Fibroblast of skin of right biceps (primary cell): Measurements from ENCODE around the gene PABPC3.

Experiments
- DNase-seq: peaks from one replicate; pipeline ENCODE4 v3.0.0-alpha.2; 2013

PABPC3 gene

GRCh38 chr13:25095851-25096453 lies at the start of gene PABPC3:
PABPC3 (plus strand) TSS chr13:25096136; CDS start chr13:25096199, 63 bp downstream.
- DNase-seq: peak; percentile 7

DNA sequence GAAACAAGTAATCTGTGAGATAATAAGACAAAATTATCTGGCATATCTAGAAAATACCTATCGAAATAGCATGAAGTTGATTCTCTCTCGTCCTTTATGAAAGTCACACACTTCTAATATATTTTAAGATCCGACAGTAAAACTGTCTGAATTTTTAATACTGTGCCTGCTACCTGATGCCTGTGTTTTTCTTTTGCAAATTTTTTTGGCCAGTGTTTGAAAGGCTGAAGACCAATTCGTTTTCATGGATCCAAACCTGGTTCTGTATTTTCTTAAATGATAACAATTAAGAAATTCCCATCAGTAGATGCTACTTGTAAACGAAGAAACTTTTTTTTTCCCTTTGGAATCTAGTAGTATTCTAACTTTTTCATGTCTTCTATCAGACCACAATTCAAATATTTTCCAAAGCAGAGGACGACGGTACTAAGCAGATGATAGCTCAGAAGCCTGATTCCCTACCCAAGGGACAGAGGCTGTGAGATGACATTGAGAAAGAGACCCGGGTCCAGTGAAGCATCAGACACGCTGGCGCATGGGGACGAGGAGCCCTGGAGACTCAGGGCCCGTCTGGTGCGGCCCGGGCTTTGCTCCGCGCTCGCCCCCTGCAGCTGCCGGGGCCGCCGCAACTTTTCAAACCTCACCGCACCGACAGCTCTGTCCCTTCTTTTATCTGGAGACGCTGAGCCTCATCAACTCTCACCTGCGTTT lies 49.5 kb upstream of the PABPC3 start:
- no peak for DNase-seq

DNA sequence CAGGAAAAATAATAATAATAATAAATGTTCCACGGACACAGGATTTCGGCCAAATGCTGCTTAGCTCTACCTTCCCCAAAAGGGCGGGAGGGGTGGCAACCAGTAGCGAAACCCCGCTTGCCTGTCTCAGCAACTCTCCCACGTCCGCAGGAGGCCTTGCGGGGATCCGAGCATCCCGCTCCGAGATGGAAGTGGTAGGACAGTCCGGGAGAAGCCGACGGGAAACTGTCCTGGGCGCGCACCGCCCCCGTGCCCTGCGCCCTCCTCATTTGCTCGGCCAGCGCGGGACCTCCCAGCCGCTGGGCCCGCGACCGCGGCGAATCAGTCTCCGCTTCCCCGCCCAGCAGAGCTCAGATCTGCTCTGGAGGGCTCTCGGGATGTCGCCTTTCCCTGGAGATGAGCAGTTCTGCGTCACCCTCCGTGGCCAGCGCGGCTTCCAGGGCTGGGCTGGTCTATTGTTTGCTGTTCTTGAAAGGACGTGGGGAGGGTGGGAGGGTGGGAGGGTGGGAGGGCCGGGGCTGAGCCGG lies 48.9 kb upstream of the PABPC3 start:
- peak; percentile 19 for DNase-seq

GRCh38 chr13:25051065-25051464 lies 44.9 kb upstream of the PABPC3 start:
- DNase-seq: no peak

DNA sequence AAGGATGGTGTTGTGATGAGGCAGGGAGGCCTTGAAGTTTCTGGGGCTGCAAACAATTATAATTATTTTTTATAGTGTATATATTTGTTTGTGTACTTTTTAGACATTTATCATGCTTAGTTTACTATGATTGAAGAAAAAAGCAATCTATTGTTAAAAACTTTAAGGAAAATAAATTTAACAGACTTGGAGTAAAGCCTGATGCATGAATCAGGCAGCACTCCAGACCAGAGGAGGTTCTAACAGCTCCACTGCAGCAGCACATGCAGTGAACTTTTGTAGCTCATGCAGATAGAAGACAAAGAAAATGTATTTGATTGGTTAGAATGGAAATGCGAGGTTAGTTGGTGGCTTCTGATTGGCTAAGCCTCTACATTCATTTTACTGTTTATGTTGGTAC lies 36.8 kb upstream of the PABPC3 start:
- no peak for DNase-seq

DNA sequence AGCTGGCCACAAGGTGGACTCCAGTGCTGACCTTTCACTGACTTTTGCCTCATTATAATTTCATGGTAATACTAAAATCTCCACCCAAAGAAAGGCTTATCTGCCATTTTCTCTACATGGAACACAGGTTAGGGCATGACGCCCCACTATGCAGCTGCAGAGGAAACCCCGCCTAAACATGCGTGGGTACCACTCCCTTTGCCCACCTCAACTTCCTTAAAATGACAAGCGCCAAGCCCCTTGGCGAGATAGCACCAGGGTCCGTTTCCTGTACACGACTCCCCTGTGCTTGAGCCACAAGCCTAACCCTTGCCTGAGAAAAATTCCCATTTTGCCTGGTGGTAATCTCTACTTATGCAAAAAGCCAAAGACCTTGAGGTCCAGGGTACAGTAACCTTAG lies 36.0 kb upstream of the PABPC3 start:
- DNase-seq: no peak

GRCh38 chr13:25062479-25062878 lies 33.5 kb upstream of the PABPC3 start:
- no peak for DNase-seq

DNA sequence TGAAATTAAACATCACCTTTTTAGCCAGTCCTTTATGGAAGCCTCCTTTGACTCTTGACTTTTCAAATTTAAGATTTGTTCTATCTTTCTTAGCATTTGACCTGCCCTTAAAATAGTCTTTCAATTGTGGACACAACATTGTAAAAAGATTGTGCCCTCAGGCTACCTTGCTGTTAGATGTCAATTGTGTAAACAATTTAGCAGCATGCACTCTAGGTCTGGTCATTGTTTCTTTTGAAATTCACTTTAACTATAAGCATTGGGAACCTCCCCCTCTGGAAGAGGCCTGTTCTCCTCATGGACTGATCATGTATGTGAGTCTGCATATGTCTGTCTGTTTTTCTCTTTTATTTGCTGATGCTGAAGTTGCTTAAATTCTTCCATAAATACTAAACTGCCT lies 31.5 kb upstream of the PABPC3 start:
- DNase-seq: no peak

- no peak for DNase-seq
These were observed 29.8 kb upstream of the PABPC3 start for GRCh38 chr13:25065974-25066770.

DNA sequence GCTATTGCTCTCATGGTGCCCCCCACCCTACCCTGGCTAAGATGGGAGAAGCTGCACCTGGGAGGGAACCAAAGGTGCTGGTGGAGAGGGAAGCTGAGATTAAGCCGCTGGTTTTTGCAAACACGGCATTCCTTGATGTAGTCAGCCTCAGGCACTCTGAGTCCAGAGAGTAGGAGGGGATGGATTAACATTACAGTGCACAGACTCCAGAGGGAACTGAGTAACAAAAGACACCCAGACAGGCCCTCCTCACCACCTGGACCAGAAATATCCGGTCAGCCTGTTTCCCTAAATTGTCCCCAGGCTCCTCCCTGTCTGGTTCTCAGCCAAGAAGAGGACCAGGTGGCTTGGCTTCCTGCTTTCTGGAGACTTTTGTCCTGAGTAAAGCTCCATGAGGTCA lies 28.9 kb upstream of the PABPC3 start:
- no peak for DNase-seq

DNA sequence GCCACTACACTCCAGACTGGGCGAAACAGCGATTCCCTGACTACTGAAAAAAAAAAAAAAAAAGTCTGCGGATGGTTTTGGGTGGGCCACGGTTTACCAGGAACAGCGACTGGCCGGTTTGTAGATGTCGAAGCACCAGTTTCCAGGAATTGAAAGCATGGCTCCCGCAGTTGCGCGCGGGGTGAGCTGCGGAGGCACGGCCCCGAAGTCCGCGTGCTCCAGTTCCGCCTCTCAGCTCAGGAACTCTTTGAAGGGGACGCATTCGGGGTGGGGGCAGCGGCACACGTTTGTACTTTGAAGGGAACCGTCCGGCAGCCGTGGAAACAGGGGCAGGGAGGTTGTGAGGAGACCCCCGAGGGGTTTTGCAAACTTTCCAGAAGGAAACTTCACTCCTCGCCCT lies 27.1 kb upstream of the PABPC3 start:
- DNase-seq: no peak

DNA sequence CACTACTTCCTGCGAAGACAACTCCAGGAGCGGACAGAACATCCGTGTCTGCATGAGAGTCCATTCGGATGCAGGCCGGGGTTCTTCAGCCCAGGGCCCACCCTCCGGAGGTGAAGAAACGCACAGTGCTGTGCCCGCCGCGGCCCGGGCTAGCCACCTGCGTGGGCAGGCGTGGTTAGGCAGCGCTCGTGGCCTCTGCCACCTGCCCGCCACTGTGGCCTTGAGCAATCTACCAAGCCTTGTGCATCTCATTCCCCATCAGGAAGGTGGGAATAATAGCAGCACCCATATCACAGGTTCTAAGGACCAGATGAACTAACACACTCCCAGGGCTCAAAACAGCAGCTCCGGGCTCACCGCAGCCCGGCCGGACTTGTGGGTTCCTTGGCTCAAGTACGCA lies 26.7 kb upstream of the PABPC3 start:
- no peak for DNase-seq

GRCh38 chr13:25069911-25070310 lies 26.0 kb upstream of the PABPC3 start:
- DNase-seq: no peak

GRCh38 chr13:25080773-25081172 lies 15.2 kb upstream of the PABPC3 start:
- DNase-seq: no peak

GRCh38 chr13:25084096-25084495 lies 11.8 kb upstream of the PABPC3 start:
- DNase-seq: no peak

GRCh38 chr13:25085125-25085742 lies 10.7 kb upstream of the PABPC3 start:
- DNase-seq: peak; percentile 25

DNA sequence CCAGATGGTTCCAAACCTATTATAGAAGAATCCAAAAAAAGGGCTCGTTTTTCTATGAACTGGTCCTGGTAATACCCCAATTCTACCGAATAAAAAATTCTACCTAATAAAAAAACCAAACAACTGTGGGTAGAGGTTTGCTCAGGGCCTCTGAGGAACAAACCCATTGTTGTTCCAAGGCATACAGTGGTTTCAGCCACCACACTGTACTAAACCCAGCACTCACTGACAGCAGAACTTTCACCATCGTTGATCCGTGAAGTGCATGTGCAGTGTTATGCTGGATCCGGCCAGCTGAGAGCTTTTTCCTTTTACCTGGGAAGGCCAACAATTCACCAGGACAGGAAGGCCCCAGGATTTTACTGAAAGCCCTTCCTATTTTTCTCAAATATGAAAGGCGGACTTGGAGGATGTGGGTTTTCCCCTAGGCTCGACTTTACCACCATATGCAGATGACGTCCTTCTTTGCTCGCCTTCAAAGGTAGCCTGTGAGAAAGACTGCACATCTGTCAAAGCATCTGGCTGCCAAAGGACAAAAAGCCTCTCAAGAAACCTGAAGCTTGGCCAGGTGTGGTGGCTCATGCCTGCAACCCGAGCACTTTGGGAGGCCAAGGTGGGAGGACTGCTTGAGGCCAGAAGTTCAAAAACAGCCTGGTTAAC lies 7.2 kb upstream of the PABPC3 start:
- DNase-seq: no peak

DNA sequence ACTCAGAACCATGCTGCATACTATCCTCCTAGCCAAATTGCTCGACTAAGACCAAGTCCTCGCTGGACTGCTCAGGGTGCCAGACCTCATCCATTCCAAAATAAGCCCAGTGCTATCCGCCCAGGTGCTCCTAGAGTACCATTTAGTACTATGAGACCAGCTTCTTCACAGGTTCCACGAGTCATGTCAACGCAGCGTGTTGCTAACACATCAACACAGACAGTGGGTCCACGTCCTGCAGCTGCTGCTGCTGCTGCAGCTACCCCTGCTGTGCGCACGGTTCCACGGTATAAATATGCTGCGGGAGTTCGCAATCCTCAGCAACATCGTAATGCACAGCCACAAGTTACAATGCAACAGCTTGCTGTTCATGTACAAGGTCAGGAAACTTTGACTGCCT lies 1.5 kb downstream of the PABPC3 start:
- no peak for DNase-seq

- no peak for DNase-seq
These were observed 7.8 kb downstream of the PABPC3 start for GRCh38 chr13:25103711-25104110.

- no peak for DNase-seq
These were observed 13.4 kb downstream of the PABPC3 start for GRCh38 chr13:25109341-25109740.

DNA sequence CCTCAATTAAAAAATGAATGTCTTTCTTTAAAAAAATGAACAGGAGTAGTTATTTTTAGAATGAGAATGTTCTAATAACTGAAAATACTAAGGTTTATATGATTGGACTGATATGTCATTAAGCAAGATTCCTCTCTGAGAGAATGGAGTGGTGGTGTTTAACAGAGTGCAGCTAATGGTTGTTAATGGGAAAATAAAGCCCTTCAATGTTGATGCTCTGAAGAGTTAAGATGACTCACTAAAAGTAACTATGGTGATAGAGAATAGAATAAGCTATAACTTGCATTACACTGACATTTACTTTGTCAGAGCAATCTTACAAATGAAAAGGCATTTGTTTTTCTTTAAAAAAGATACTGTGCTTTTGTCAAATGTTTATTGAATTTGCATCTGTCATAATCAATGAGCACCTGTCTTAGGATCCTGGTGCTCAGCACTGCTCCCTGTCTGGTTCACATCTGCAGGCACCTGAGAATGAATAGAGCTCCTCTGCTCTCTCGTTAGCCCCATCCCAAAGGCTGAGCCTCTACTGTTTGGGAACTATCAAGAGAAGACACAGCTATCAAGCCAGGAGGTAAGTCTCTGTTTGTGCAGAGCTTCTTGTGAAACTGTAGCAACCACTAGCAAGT lies 15.1 kb downstream of the PABPC3 start:
- DNase-seq: no peak

DNA sequence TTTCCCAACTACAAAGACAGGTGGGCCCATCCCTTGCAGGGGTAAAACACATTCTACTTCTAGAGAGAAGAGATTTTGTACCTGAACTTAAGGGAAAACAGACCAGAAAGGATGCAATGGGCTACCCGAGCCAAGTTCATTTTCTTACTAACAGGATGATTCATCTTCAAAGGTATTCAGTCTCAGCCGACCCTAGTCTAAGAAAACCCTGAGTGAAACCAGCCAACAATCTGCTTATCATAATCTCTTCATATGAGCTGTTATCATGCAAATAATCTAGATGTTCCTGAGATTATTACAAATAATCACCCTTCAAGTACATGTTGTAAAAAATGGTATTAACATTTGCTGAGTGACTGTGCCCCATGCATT lies 15.6 kb downstream of the PABPC3 start:
- DNase-seq: no peak
